ENCODE measurements around the gene INPP5B. TPM values are rescaled to one million over a fixed set of nuclear protein-coding genes. Genes with fewer than 3 reads are reported as not detected.

Gene INPP5B
- total and polyA plus RNA-seq, 2 experiments from 2014 or later, result 6.9 to 29.1 TPM

DNA sequence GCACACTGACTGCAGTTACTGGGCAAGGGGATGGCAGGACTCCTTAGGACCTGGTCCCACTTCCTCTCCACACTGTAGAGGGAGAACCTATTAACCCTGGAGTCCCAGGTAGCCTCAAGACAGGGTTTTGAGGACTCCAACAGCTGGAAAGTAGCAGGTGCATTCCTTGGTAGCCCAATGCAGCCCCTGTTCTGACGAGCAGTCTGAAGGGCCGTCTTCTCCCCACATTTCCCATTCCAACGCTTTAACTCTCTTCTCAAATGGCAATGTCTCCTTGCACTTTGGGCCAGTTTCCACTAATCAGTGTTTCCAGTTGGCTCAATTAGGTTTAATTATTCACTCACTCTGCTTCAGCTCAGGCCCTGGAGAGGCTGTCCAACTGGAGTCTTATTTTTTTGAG lies 8.8 kb upstream of the INPP5B start:
- Histone ChIP-seq H3K4me1 (ENCODE audit: insufficient read depth) (no peaks in the 10 kb centered on the region), H3K4me2 (no peak overlapping the region), H3K27ac (ENCODE audit: low read depth) (no peak overlapping the region), H3K79me2 (replicated peaks; ENCODE audit: insufficient read depth) (no peaks in the 10 kb centered on the region), H4K20me1 (replicated peaks; ENCODE audit: insufficient read depth) (0 out of 2 replicates have a peak, but pooled peaks cover 2% of the 10 kb centered on the region), H3F3A (replicated peaks; ENCODE audit: low read depth) (no peaks in the 10 kb centered on the region), H3K27me3 (ENCODE audit: insufficient read depth) (no peaks in the 10 kb centered on the region), H3K9me2 (ENCODE audit: insufficient read depth) (no peaks in the 10 kb centered on the region), H2AFZ (no peak overlapping the region), H3K4me3 (no peak overlapping the region), H3K36me3 (ENCODE audit: insufficient read depth) (peaks cover 19% of the 10 kb centered on the region)
- DNase-seq (ENCODE audit: low spot score), result no peak
- H3K27ac Mint-ChIP-seq, result no peak overlapping the region
- H3K36me3 Mint-ChIP-seq (ENCODE audit: low read depth), result peaks cover 37% of the 10 kb centered on the region
- TF ChIP-seq JUNB (IDR thresholded peaks at IDR 0.05; ENCODE audit: unreplicated experiment), result no peak
- TF ChIP-seq EZH2 (IDR thresholded peaks at IDR 0.05; ENCODE audit: low read depth, unreplicated experiment), result no peak
- TF ChIP-seq EZH2phosphoT487 (IDR thresholded peaks at IDR 0.05; ENCODE audit: unreplicated experiment), result no peak
- no peak for TF ChIP-seq POLR2AphosphoS5 (IDR thresholded peaks at IDR 0.05; ENCODE audit: low read depth)
- TF ChIP-seq, protein P1, sequence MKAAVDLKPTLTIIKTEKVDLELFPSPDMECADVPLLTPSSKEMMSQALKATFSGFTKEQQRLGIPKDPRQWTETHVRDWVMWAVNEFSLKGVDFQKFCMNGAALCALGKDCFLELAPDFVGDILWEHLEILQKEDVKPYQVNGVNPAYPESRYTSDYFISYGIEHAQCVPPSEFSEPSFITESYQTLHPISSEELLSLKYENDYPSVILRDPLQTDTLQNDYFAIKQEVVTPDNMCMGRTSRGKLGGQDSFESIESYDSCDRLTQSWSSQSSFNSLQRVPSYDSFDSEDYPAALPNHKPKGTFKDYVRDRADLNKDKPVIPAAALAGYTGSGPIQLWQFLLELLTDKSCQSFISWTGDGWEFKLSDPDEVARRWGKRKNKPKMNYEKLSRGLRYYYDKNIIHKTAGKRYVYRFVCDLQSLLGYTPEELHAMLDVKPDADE (IDR thresholded peaks at IDR 0.05), result no peak
- no peak for TF ChIP-seq CREB1 (CRISPR knock-in tag; IDR thresholded peaks at IDR 0.05; ENCODE audit: low read depth)
- no peak for TF ChIP-seq ZNF331 (CRISPR knock-in tag; IDR thresholded peaks at IDR 0.05; ENCODE audit: low read depth)
- TF ChIP-seq, protein P2, sequence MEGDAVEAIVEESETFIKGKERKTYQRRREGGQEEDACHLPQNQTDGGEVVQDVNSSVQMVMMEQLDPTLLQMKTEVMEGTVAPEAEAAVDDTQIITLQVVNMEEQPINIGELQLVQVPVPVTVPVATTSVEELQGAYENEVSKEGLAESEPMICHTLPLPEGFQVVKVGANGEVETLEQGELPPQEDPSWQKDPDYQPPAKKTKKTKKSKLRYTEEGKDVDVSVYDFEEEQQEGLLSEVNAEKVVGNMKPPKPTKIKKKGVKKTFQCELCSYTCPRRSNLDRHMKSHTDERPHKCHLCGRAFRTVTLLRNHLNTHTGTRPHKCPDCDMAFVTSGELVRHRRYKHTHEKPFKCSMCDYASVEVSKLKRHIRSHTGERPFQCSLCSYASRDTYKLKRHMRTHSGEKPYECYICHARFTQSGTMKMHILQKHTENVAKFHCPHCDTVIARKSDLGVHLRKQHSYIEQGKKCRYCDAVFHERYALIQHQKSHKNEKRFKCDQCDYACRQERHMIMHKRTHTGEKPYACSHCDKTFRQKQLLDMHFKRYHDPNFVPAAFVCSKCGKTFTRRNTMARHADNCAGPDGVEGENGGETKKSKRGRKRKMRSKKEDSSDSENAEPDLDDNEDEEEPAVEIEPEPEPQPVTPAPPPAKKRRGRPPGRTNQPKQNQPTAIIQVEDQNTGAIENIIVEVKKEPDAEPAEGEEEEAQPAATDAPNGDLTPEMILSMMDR (conservative IDR thresholded peaks at IDR 0.05; ENCODE audit: low read depth in 2 of 2), result no peak
- no peak for TF ChIP-seq ZNF114 (CRISPR knock-in tag; IDR thresholded peaks at IDR 0.05)
- TF ChIP-seq, protein P3, sequence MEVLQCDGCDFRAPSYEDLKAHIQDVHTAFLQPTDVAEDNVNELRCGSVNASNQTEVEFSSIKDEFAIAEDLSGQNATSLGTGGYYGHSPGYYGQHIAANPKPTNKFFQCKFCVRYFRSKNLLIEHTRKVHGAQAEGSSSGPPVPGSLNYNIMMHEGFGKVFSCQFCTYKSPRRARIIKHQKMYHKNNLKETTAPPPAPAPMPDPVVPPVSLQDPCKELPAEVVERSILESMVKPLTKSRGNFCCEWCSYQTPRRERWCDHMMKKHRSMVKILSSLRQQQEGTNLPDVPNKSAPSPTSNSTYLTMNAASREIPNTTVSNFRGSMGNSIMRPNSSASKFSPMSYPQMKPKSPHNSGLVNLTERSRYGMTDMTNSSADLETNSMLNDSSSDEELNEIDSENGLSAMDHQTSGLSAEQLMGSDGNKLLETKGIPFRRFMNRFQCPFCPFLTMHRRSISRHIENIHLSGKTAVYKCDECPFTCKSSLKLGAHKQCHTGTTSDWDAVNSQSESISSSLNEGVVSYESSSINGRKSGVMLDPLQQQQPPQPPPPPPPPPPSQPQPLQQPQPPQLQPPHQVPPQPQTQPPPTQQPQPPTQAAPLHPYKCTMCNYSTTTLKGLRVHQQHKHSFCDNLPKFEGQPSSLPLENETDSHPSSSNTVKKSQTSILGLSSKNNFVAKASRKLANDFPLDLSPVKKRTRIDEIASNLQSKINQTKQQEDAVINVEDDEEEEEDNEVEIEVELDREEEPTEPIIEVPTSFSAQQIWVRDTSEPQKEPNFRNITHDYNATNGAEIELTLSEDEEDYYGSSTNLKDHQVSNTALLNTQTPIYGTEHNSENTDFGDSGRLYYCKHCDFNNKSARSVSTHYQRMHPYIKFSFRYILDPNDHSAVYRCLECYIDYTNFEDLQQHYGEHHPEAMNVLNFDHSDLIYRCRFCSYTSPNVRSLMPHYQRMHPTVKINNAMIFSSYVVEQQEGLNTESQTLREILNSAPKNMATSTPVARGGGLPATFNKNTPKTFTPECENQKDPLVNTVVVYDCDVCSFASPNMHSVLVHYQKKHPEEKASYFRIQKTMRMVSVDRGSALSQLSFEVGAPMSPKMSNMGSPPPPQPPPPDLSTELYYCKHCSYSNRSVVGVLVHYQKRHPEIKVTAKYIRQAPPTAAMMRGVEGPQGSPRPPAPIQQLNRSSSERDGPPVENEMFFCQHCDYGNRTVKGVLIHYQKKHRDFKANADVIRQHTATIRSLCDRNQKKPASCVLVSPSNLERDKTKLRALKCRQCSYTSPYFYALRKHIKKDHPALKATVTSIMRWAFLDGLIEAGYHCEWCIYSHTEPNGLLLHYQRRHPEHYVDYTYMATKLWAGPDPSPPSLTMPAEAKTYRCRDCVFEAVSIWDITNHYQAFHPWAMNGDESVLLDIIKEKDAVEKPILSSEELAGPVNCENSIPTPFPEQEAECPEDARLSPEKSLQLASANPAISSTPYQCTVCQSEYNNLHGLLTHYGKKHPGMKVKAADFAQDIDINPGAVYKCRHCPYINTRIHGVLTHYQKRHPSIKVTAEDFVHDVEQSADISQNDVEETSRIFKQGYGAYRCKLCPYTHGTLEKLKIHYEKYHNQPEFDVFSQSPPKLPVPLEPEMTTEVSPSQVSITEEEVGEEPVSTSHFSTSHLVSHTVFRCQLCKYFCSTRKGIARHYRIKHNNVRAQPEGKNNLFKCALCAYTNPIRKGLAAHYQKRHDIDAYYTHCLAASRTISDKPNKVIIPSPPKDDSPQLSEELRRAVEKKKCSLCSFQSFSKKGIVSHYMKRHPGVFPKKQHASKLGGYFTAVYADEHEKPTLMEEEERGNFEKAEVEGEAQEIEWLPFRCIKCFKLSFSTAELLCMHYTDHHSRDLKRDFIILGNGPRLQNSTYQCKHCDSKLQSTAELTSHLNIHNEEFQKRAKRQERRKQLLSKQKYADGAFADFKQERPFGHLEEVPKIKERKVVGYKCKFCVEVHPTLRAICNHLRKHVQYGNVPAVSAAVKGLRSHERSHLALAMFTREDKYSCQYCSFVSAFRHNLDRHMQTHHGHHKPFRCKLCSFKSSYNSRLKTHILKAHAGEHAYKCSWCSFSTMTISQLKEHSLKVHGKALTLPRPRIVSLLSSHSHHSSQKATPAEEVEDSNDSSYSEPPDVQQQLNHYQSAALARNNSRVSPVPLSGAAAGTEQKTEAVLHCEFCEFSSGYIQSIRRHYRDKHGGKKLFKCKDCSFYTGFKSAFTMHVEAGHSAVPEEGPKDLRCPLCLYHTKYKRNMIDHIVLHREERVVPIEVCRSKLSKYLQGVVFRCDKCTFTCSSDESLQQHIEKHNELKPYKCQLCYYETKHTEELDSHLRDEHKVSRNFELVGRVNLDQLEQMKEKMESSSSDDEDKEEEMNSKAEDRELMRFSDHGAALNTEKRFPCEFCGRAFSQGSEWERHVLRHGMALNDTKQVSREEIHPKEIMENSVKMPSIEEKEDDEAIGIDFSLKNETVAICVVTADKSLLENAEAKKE (CRISPR knock-in tag; IDR thresholded peaks at IDR 0.05), result no peak
- TF ChIP-seq STAT1 (IDR thresholded peaks at IDR 0.05; ENCODE audit: unreplicated experiment), result no peak
- TF ChIP-seq, protein P4, sequence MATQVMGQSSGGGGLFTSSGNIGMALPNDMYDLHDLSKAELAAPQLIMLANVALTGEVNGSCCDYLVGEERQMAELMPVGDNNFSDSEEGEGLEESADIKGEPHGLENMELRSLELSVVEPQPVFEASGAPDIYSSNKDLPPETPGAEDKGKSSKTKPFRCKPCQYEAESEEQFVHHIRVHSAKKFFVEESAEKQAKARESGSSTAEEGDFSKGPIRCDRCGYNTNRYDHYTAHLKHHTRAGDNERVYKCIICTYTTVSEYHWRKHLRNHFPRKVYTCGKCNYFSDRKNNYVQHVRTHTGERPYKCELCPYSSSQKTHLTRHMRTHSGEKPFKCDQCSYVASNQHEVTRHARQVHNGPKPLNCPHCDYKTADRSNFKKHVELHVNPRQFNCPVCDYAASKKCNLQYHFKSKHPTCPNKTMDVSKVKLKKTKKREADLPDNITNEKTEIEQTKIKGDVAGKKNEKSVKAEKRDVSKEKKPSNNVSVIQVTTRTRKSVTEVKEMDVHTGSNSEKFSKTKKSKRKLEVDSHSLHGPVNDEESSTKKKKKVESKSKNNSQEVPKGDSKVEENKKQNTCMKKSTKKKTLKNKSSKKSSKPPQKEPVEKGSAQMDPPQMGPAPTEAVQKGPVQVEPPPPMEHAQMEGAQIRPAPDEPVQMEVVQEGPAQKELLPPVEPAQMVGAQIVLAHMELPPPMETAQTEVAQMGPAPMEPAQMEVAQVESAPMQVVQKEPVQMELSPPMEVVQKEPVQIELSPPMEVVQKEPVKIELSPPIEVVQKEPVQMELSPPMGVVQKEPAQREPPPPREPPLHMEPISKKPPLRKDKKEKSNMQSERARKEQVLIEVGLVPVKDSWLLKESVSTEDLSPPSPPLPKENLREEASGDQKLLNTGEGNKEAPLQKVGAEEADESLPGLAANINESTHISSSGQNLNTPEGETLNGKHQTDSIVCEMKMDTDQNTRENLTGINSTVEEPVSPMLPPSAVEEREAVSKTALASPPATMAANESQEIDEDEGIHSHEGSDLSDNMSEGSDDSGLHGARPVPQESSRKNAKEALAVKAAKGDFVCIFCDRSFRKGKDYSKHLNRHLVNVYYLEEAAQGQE (IDR thresholded peaks at IDR 0.05; ENCODE audit: unreplicated experiment), result no peak
- TF ChIP-seq NANOG (IDR thresholded peaks at IDR 0.05; ENCODE audit: borderline replicate concordance), result no peak
- ATAC-seq, result peak; percentile 27; the same call in 2 of the 3 replicates
- no peak overlapping the region for H3K4me3 Mint-ChIP-seq
- H3K4me1 Mint-ChIP-seq, result peaks cover 4% of the 10 kb centered on the region; the same call in 2 of the 3 replicates
- peaks cover 9% of the 10 kb centered on the region for H3K27me3 Mint-ChIP-seq (ENCODE audit: insufficient read depth, low read depth, poor library complexity)
- H3K9me3 Mint-ChIP-seq, result no peaks in the 10 kb centered on the region
